Hematopoietic multipotent progenitor cell treated with erythropoietin and hydrocortisone succinate and interleukin-3 and kit ligand, for 4 days (in vitro differentiated cells): ENCODE results near the gene C1orf232.

ENCODE experiments used
- DNase-seq: peaks from one replicate; pipeline ENCODE4 v3.0.0-alpha.2; 2015

The C1orf232 gene

GRCh38 chr1:26168410-26169197 lies at the start of gene C1orf232:
Gene C1orf232 (minus strand): TSS chr1:26168963. CDS start chr1:26168499, 464 bp downstream.
- DNase-seq: no peak

- DNase-seq: no peak
These were observed 46.5 kb upstream of the C1orf232 start for GRCh38 chr1:26215246-26215645.

GRCh38 chr1:26213335-26213905 lies 44.7 kb upstream of the C1orf232 start:
- no peak for DNase-seq

GRCh38 chr1:26212726-26213125 lies 44.0 kb upstream of the C1orf232 start:
- no peak for DNase-seq

- no peak for DNase-seq
These were observed 41.5 kb upstream of the C1orf232 start for GRCh38 chr1:26210147-26210870.

- peak; percentile 46 for DNase-seq
These were observed 35.0 kb upstream of the C1orf232 start for GRCh38 chr1:26203642-26204318.

GRCh38 chr1:26200413-26200812 lies 31.6 kb upstream of the C1orf232 start:
- DNase-seq: no peak

GRCh38 chr1:26197813-26198212 lies 29.1 kb upstream of the C1orf232 start:
- no peak for DNase-seq

GRCh38 chr1:26197301-26197700 lies 28.5 kb upstream of the C1orf232 start:
- DNase-seq: no peak

- no peak for DNase-seq
These were observed 27.0 kb upstream of the C1orf232 start for GRCh38 chr1:26195805-26196204.

GRCh38 chr1:26191739-26192138 lies 23.0 kb upstream of the C1orf232 start:
- no peak for DNase-seq

- peak; percentile 60 for DNase-seq
These were observed 21.7 kb upstream of the C1orf232 start, which contains the start of gene CATSPER4 for GRCh38 chr1:26190373-26190987. Gene CATSPER4 (plus strand): TSS chr1:26190602. CDS start chr1:26190628, 26 bp downstream.

GRCh38 chr1:26189751-26190275 lies 21.1 kb upstream of the C1orf232 start:
- DNase-seq: peak; percentile 40

GRCh38 chr1:26189331-26189730 lies 20.6 kb upstream of the C1orf232 start:
- DNase-seq: no peak

GRCh38 chr1:26188477-26188876 lies 19.7 kb upstream of the C1orf232 start:
- no peak for DNase-seq

- DNase-seq: no peak
These were observed 19.1 kb upstream of the C1orf232 start for GRCh38 chr1:26187882-26188281.

GRCh38 chr1:26184883-26185282 lies 16.1 kb upstream of the C1orf232 start:
- no peak for DNase-seq

- DNase-seq: no peak
These were observed 15.3 kb upstream of the C1orf232 start for GRCh38 chr1:26184086-26184485.

GRCh38 chr1:26182383-26182696 lies 13.6 kb upstream of the C1orf232 start:
- DNase-seq: no peak

GRCh38 chr1:26181586-26182382 lies 13.0 kb upstream of the C1orf232 start:
- DNase-seq: no peak

GRCh38 chr1:26180010-26180506 lies 11.3 kb upstream of the C1orf232 start:
- no peak for DNase-seq
